Uterus (tissue), 4 donors: ENCODE measurements around the gene PHF1. TPM values are rescaled to one million over a fixed set of nuclear protein-coding genes. Genes with fewer than 3 reads are reported as not detected.
A peak's percentile ranks its signal among the peaks of the same experiment; 100 is the strongest.
"Not testable (repeated sequence)": the region's sequence is repeated elsewhere in the genome, so short reads cannot be mapped to it uniquely, and the experiment has no call there.

Experiments used
- DNase-seq, 2 donors: peaks; one replicate each; pipeline ENCODE4 v3.0.0-alpha.2; 2019 to 2020
- H3K27ac ChIP-seq, 2 donors: fragments of 200-600 bp; sonication (generic); 1 replicate in 1 of 2; 2 replicates in 1 of 2; pipeline ENCODE4 v1.5.1; 2016 to 2018
- H3K27me3 ChIP-seq, 2 donors: fragments of 200-600 bp; sonication (generic); one replicate each; pipeline ENCODE4 v1.5.1; 2018 to 2019; ENCODE audit warnings: control low read depth in 1 of 2
- H3K36me3 ChIP-seq, 2 donors: fragments of 200-600 bp; sonication (generic); one replicate each; pipeline ENCODE4 v1.5.1; 2019; ENCODE audit warnings: control low read depth in 1 of 2
- H3K4me1 ChIP-seq, 2 donors: fragments of 200-600 bp; sonication (generic); one replicate each; pipeline ENCODE4 v1.5.1; 2018 to 2019; ENCODE audit warnings: control low read depth in 1 of 2
- H3K4me3 ChIP-seq, 2 donors: fragments of 200-600 bp; sonication (generic); 1 replicate in 1 of 2; 2 replicates in 1 of 2; pipeline ENCODE4 v1.5.1; 2018 to 2019; ENCODE audit warnings: mild to moderate bottlenecking in 1 of 2
- H3K9me3 ChIP-seq, 2 donors: fragments of 200-600 bp; sonication (generic); one replicate each; pipeline ENCODE4 v1.5.1; 2019; ENCODE audit warnings: control low read depth in 1 of 2
- POLR2A ChIP-seq, 2 donors: fragments of 450-650 bp; IDR thresholded peaks; one replicate each; pipeline ENCODE4 v1.6.1; 2016; ENCODE audit warnings: antibody characterized with exemption in 2 of 2, mild to moderate bottlenecking in 1 of 2, moderate library complexity in 1 of 2
- intact Hi-C: fragments of 100-400 bp; cut with DNase I; formaldehyde crosslinking; loops from one replicate; pipeline ENCODE4 v1.15.1; 2023; ENCODE audit warnings: low total_unique reads
- total RNA-seq, 4 donors: library from RNA; depleted of rRNA in 3 of 4; stranded (reverse); fragments of >200 nt in 3 of 4; gene quantifications; one replicate each; pipeline versions ENCODE4 v1.1.0 to v1.2.4, GENCODE V29; 2014 to 2023
- TF ChIP-seq, protein P1 (sequence below), 4 experiments: fragments of 200-600 bp in 2 of 4; fragments of 450-650 bp in 2 of 4; sonication (generic) in 2 of 4; IDR thresholded peaks; one replicate each; pipeline ENCODE4 v1.5.1; 2016 to 2019; ENCODE audit warnings: antibody characterized with exemption in 4 of 4, mild to moderate bottlenecking in 2 of 4, moderate library complexity in 1 of 4
- donor health status: DM: yes; HTN: yes; CAD: no.

PHF1 gene
- 100 to 1,000 TPM in 1 of 4 donors, 10 to 100 TPM in 3; 10.5 to 147 (median 35.3) TPM for total RNA-seq

DNA sequence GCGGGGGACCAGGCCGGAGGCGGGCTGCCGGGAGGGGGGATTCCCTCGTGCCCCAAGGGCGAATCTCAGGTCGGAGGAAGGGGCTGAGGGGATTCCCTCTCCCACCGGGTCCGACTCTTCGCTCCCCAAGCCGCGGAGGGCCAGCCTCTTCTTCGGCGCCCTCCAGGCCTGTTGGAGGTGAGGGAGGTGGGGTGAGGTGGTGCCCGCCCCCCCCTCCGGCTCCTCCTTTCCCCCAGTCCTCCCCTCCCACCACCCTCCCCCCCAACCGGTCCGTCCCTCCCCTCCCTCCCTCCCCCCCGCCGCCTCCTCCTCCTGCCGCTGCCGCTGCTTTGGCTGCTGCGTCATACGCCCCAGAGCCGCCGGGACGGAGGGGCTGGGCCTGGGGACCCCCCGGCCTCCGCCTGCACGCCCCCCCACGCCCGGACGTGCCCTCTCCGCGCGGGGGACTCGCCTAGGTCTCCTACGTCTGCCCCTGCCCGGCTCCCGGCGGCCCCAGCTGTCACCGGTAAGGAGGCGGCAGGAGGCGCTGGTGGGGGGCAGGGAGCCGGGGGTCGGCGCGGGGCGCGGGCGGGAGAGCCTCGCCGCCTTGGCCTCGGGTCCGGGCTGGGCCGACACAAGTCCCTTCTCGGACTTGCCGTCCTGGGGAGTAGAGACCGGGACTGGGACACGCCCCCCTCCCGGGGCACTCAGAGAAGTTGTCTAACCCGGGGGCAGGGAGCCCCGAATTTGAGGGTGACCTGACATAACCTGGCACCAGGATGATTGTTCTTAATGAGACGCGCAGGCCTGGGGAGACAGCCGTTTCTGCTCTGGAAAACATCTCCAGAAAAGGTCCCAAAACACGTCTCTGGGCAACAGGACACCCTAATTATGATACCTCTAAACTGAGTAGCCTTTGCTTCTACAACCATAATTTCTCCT, at the start of gene PHF1:
Gene PHF1, plus strand, starts transcription at position 304 of the 921 bp plus-strand sequence. CDS start 1,250 bp downstream, outside the sequence.
- TF ChIP-seq, protein P1, sequence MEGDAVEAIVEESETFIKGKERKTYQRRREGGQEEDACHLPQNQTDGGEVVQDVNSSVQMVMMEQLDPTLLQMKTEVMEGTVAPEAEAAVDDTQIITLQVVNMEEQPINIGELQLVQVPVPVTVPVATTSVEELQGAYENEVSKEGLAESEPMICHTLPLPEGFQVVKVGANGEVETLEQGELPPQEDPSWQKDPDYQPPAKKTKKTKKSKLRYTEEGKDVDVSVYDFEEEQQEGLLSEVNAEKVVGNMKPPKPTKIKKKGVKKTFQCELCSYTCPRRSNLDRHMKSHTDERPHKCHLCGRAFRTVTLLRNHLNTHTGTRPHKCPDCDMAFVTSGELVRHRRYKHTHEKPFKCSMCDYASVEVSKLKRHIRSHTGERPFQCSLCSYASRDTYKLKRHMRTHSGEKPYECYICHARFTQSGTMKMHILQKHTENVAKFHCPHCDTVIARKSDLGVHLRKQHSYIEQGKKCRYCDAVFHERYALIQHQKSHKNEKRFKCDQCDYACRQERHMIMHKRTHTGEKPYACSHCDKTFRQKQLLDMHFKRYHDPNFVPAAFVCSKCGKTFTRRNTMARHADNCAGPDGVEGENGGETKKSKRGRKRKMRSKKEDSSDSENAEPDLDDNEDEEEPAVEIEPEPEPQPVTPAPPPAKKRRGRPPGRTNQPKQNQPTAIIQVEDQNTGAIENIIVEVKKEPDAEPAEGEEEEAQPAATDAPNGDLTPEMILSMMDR (IDR thresholded peaks at IDR 0.05), result peak in 1 of 4 experiments; percentile 8
- TF ChIP-seq POLR2A (IDR thresholded peaks at IDR 0.05), result peak; percentile 45 to 69
- no peaks in the 10 kb centered on the region for H3K9me3 ChIP-seq
- H3K36me3 ChIP-seq, result no peaks in the 10 kb centered on the region
- peaks cover 0 to 4% of the 10 kb centered on the region in 2 donors for H3K4me1 ChIP-seq
- no peaks in the 10 kb centered on the region for H3K27me3 ChIP-seq
- intact Hi-C loops, result no loop called here
- no peak for DNase-seq
- H3K4me3 ChIP-seq, result peak within 1 kb of the TSS; percentile 84 to 85
- peak within 1 kb of the TSS; percentile 97 to 99 for H3K27ac ChIP-seq

DNA sequence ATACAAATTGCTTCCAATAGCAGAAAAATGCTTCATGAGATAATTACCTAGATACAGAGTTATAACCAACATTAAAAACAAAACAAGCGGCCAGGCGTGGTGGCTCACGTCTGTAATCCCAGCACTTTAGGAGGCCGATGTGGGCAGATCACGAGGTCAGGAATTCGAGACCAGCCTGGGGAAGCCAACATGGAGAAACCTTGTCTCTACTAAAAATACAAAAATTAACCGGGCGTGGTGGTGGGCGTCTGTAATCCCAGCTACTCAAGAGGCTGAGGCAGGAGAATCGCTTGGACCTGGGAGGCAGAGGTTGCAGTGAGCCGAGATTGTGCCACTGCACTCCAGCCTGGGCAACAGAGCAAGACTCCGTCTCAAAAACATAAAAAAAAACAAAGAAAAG, 47.3 kb upstream of the PHF1 start:
- H3K27ac ChIP-seq, DNase-seq, H3K36me3 ChIP-seq, intact Hi-C loops, H3K9me3 ChIP-seq, H3K27me3 ChIP-seq, H3K4me3 ChIP-seq, H3K4me1 ChIP-seq: not testable (repeated sequence)

DNA sequence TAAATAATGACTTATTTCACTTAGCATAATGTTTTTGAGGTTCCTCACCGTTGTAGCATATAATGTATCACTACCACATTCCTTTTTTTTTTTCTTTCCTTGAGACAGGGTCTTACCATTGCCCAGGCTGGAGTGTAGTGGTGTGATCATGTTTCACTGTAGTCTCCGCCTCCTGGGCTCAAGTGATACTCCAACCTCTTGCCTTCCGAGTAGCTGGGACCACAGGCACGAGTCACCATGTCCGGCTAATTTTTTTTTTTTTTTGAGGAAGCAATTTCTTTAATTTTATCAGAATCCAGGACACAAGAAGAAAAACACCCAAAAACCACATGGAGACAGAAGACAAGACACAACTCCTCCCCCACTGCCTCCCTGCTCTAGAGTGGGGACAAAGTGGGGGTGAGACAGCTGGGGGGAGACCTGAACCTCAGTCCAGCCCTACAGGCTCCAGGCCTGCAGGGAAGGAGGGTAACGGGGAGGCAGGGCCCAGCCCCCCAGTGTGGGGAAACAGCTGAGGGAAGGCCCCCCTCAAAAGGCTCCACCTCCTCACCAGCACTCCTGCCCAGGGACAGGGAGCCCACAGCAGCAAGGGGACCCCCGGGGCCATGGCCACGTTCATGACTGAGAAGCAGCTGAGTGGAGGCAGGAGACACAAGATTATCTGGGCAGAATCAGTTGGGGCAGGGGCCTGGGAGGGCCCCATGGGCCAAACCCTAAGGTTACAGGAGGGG, 46.2 kb upstream of the PHF1 start:
- DNase-seq, H3K27me3 ChIP-seq, H3K4me1 ChIP-seq, H3K27ac ChIP-seq, H3K4me3 ChIP-seq, intact Hi-C loops, H3K36me3 ChIP-seq, H3K9me3 ChIP-seq: not testable (repeated sequence)

DNA sequence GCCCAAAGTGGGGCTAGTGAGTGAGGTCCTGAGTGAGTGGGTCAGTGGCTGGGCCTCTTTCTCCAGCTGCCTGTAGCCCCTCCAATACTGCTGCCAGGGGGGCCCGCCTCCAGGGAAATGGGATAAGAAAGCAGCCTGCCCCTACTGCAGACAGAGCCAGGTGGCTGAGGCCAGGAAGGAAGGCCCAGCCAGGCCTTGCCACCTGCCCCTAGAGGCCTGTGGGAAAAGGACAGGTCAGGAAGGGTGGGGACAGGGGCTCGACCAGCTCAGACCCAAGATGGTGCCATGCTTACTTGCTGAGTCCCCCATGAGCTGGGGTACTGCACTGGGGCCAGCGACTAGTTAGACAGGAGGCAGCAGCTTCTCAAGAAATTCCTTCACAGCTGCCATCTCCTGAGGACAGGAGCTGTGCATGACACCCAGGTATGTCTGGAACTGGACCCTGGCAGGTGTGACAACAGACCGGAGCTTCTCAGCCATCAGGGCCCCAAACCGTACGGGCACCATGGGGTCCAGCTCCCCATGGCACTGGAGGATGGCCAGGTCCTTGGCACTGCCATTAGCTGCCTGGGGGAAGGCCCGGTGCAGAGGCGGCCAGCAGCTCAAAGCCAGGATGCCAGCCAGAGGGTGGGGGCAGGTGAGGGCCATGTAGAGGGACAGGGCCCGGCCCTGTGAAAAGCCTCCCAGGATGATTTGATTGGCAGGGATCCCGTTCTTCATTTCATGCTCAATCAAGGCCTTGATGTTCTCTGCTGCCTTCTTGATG, 45.4 kb upstream of the PHF1 start:
- H3K27me3 ChIP-seq, DNase-seq, H3K36me3 ChIP-seq, H3K4me3 ChIP-seq, H3K4me1 ChIP-seq, intact Hi-C loops, H3K9me3 ChIP-seq, H3K27ac ChIP-seq: not testable (repeated sequence)

DNA sequence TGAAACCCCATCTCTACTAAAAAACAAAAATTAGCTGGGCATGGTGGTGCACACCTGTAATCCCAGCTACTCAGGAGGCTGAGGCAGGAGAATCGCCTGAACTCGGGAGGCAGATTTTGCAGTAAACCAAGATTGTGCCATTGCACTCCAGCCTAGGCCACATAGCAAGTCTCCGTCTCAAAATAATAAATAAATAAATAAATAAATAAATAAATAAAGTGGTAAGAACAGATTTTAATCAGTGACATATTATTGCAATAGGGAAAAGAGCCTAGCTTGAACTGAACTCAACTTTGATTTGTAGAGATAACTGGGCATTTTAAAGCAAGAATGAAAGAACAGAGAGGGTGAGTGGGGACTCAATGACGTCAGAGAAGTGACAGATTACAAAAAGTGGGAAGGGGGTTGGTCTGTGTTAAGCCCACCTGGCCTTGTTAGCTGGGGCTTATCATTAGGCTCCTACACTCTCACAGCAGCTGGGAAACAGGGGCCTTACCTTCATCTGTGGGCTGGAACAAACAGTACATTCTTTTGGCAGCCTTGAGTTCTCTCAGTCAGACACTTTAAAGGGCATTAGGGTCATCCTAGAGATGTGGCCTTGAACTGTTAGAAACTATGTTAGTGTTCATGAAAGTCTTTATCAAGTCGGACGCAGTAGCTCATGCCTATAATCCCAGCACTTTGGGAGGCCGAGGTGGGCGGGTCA, 43.7 kb upstream of the PHF1 start:
- no peak overlapping the region for H3K27ac ChIP-seq
- H3K36me3 ChIP-seq, result no peaks in the 10 kb centered on the region
- H3K4me3 ChIP-seq, result no peak overlapping the region
- no peaks in the 10 kb centered on the region for H3K9me3 ChIP-seq
- H3K27me3 ChIP-seq, result no peaks in the 10 kb centered on the region
- H3K4me1 ChIP-seq, result no peaks in the 10 kb centered on the region
- DNase-seq, result no peak
- TF ChIP-seq, protein P1 (IDR thresholded peaks at IDR 0.05), result no peak
- intact Hi-C loops, result no loop called here

- intact Hi-C loops, H3K4me1 ChIP-seq, H3K9me3 ChIP-seq, H3K27me3 ChIP-seq, H3K27ac ChIP-seq, H3K4me3 ChIP-seq, H3K36me3 ChIP-seq, DNase-seq: not testable (repeated sequence)
Measured at GRCh38 chr6:33367715-33368025, 43.1 kb upstream of the PHF1 start.

- intact Hi-C loops, H3K27ac ChIP-seq: not testable (repeated sequence)
Measured at GRCh38 chr6:33371901-33372300, 38.9 kb upstream of the PHF1 start.

More at GRCh38 chr6:33371901-33372300, 38.9 kb upstream of the PHF1 start:
- DNase-seq, H3K36me3 ChIP-seq, H3K27me3 ChIP-seq, H3K9me3 ChIP-seq, H3K4me3 ChIP-seq: not testable (repeated sequence)
- peaks cover 0 to 13% of the 10 kb centered on the region in 2 donors for H3K4me1 ChIP-seq
